B cell (primary cell): Measurements from ENCODE around the gene IL1RAP. TPM values are rescaled to one million over a fixed set of nuclear protein-coding genes. Genes with fewer than 3 reads are reported as not detected.

ENCODE experiments used
- ATAC-seq: fragments of 200-7000 bp; cut with Tn5 transposase; one replicate; pipeline ENCODE4 v1.10.0; 2021; ENCODE audit warnings: low read depth, mild to moderate bottlenecking, moderate number of reproducible peaks, moderate library complexity
- CTCF ChIA-PET: fragments of 350-600 bp; sonication (Branson Sonifier 250); formaldehyde crosslinking; loops from one replicate; lab custom pipeline; 2021; ENCODE audit warnings: antibody characterized with exemption, inconsistent platforms; lab: Charles Lee
- POLR2A ChIA-PET: fragments of 350-600 bp; sonication (Branson Sonifier 250); formaldehyde crosslinking; loops from one replicate; lab custom pipeline; 2021; ENCODE audit warnings: antibody characterized with exemption; lab: Charles Lee
- DNase-seq: peaks from one replicate; pipeline ENCODE4 v3.0.0; 2013
- H2AFZ ChIP-seq: 2 replicates; pipeline ENCODE4 v1.6.1; 2012; ENCODE audit warnings: mild to moderate bottlenecking, low read depth, low read length; ENCODE audit not compliant: insufficient read depth, poor library complexity, severe bottlenecking
- H3K27ac ChIP-seq, 2 donors: 1 replicate in 1 of 2; 2 replicates in 1 of 2; pipeline ENCODE4 v1.5.1; 2012 to 2013; ENCODE audit warnings: low read length in 2 of 2, mild to moderate bottlenecking in 2 of 2, moderate library complexity in 1 of 2
- H3K27me3 ChIP-seq, 4 experiments: fragments of 200-600 bp in 1 of 4; sonication (generic) in 1 of 4; replicated peaks in 1 of 4; 1 replicate in 2 of 4; 2 replicates in 2 of 4; pipeline versions ENCODE4 v1.6.1 to v1.7.0; 2013 to 2016; ENCODE audit warnings: low read length in 3 of 4, mild to moderate bottlenecking in 2 of 4, mixed read lengths in 1 of 4, moderate library complexity in 1 of 4; ENCODE audit not compliant: insufficient read depth in 4 of 4, control insufficient read depth in 3 of 4; ENCODE audit errors: control extremely low read depth in 1 of 4
- H3K36me3 ChIP-seq, 2 experiments: replicated peaks in 1 of 2; 1 replicate in 1 of 2; 2 replicates in 1 of 2; pipeline versions ENCODE4 v1.6.1 to v1.7.1; 2013; ENCODE audit warnings: low read length in 1 of 2; ENCODE audit not compliant: insufficient read depth in 2 of 2, control insufficient read depth in 1 of 2; ENCODE audit errors: control extremely low read depth in 1 of 2, extremely low read depth in 1 of 2
- H3K4me1 ChIP-seq, 2 donors: fragments of 200-600 bp in 1 of 2; sonication (generic) in 1 of 2; 1 replicate in 1 of 2; 2 replicates in 1 of 2; pipeline versions ENCODE4 v1.5.1 to v1.6.1; 2013 to 2017; ENCODE audit warnings: low read length in 2 of 2; ENCODE audit not compliant: control insufficient read depth in 2 of 2, insufficient read depth in 2 of 2
- H3K4me2 ChIP-seq: replicated peaks from 2 replicates; pipeline ENCODE3; 2012; ENCODE audit warnings: mild to moderate bottlenecking, low read depth, low read length; ENCODE audit not compliant: poor library complexity, severe bottlenecking
- H3K4me3 ChIP-seq, 5 experiments: fragments of 200-600 bp in 1 of 5; sonication (generic) in 1 of 5; 1 replicate in 3 of 5; 2 replicates in 2 of 5; pipeline versions ENCODE4 v1.5.1 to v1.7.0; 2011 to 2016; ENCODE audit warnings: low read length in 4 of 5, mild to moderate bottlenecking in 4 of 5, low read depth in 2 of 5, control low read depth in 1 of 5, moderate library complexity in 1 of 5; ENCODE audit not compliant: insufficient read depth in 1 of 5; ENCODE audit errors: control extremely low read depth in 1 of 5, extremely low read depth in 1 of 5
- H3K79me2 ChIP-seq: fragments of 200-600 bp; sonication (generic); one replicate; pipeline ENCODE4 v1.6.0; 2016; ENCODE audit warnings: low read length; ENCODE audit not compliant: control insufficient read depth, insufficient read depth
- H3K9ac ChIP-seq: fragments of 200-600 bp; sonication (generic); 2 replicates; pipeline ENCODE4 v1.6.1; 2017; ENCODE audit warnings: mild to moderate bottlenecking, low read length, moderate library complexity
- H3K9me3 ChIP-seq, 3 donors: one replicate each; pipeline versions ENCODE4 v1.6.1 to v1.7.1; 2013; ENCODE audit warnings: low read length in 2 of 3; ENCODE audit not compliant: control insufficient read depth in 2 of 3, insufficient read depth in 1 of 3; ENCODE audit errors: control extremely low read depth in 1 of 3
- H4K20me1 ChIP-seq: 2 replicates; pipeline ENCODE4 v1.6.0; 2012; ENCODE audit warnings: mild to moderate bottlenecking, low read length; ENCODE audit not compliant: insufficient read depth, control insufficient read depth, poor library complexity, severe bottlenecking
- H3K27ac Mint-ChIP-seq: one replicate; pipeline ENCODE4 v1.8.0; 2021; ENCODE audit warnings: mixed read lengths
- H3K27me3 Mint-ChIP-seq: one replicate; pipeline ENCODE4 v1.8.0; 2021; ENCODE audit warnings: mixed read lengths
- H3K4me1 Mint-ChIP-seq: one replicate; pipeline ENCODE4 v1.8.0; 2021; ENCODE audit warnings: mixed read lengths
- H3K4me3 Mint-ChIP-seq: one replicate; pipeline ENCODE4 v1.8.0; 2021; ENCODE audit warnings: mixed read lengths
- H3K9me3 Mint-ChIP-seq: one replicate; pipeline ENCODE4 v1.8.0; 2022; ENCODE audit warnings: mixed read lengths; ENCODE audit not compliant: insufficient read depth
- CTCF ChIP-seq: fragments of 200-600 bp; IDR thresholded peaks from one replicate; pipeline ENCODE4 v1.8.0; 2022; ENCODE audit warnings: antibody characterized with exemption, mild to moderate bottlenecking
- EZH2 ChIP-seq: IDR thresholded peaks from 2 replicates; pipeline ENCODE4 v1.6.1; 2012; ENCODE audit warnings: borderline replicate concordance, low read depth, mild to moderate bottlenecking, moderate library complexity, low read length; ENCODE audit not compliant: insufficient read depth, poor library complexity, severe bottlenecking
- WGBS: methylation state at CpG from one replicate; pipeline ENCODE4 v1.1.5; 2013; ENCODE audit warnings: missing lambda C conversion rate; ENCODE audit not compliant: insufficient coverage; 5-methylcytosine and 5-hydroxymethylcytosine counted together
- intact Hi-C: fragments of 100-400 bp; cut with micrococcal nuclease; formaldehyde crosslinking; loops from one replicate; pipeline ENCODE4 v1.10.0; 2022
- polyA plus RNA-seq: library from polyadenylated mRNA; depleted of rRNA; stranded (reverse); fragments of >200 nt; gene quantifications from 2 replicates; pipeline ENCODE4 v1.2.3, GENCODE V29; 2012
- total RNA-seq, 2 donors: library from RNA; stranded (reverse); fragments of 120-200 nt in 1 of 2; gene quantifications; 1 replicate in 1 of 2; 2 replicates in 1 of 2; pipeline versions ENCODE4 v1.2.3 to v1.2.4, GENCODE V29; 2013 to 2022

The IL1RAP gene
- total and polyA plus RNA-seq, 2 donors (not counting 1 experiment from before 2014, with no cell fraction given): 2.3 to 11.5 TPM

GRCh38 chr3:190557296-190557695 is 43.4 kb downstream of the IL1RAP start:
- Histone ChIP-seq H4K20me1 (no peaks in the 10 kb centered on the region), H3K4me2 (no peak overlapping the region), H3K9me3 (peaks cover 0 to 4% (median 0%) of the 10 kb centered on the region in 3 donors), H3K36me3 (peaks cover 0 to 5% of the 10 kb centered on the region in 2 experiments), H3K4me3 (no peak overlapping the region), H3K79me2 (no peaks in the 10 kb centered on the region), H3K27ac (no peak overlapping the region), H2AFZ (no peak overlapping the region), H3K27me3 (no peaks in the 10 kb centered on the region), H3K9ac (no peak overlapping the region), H3K4me1 (no peaks in the 10 kb centered on the region)
- ChIA-PET CTCF (no interaction called here), POLR2A (no interaction called here)
- no peak overlapping the region for H3K4me3 Mint-ChIP-seq
- intact Hi-C loops: no loop called here
- no peaks in the 10 kb centered on the region for H3K27me3 Mint-ChIP-seq
- H3K27ac Mint-ChIP-seq: no peak overlapping the region
- ATAC-seq (no peak), DNase-seq (no peak)
- TF ChIP-seq CTCF (no peak), EZH2 (no peak)
- no peaks in the 10 kb centered on the region for H3K4me1 Mint-ChIP-seq
- peaks cover 2% of the 10 kb centered on the region for H3K9me3 Mint-ChIP-seq

- ATAC-seq: no peak
- Histone ChIP-seq H3K4me1 (no peaks in the 10 kb centered on the region), H3K36me3 (peaks cover 0 to 5% of the 10 kb centered on the region in 2 experiments), H3K9me3 (peaks cover 0 to 4% (median 0%) of the 10 kb centered on the region in 3 donors), H3K4me3 (no peak overlapping the region), H2AFZ (no peak overlapping the region), H3K27me3 (no peaks in the 10 kb centered on the region), H3K4me2 (no peak overlapping the region), H3K79me2 (no peaks in the 10 kb centered on the region), H3K27ac (no peak overlapping the region), H4K20me1 (no peaks in the 10 kb centered on the region), H3K9ac (no peak overlapping the region)
- TF ChIP-seq EZH2 (no peak), CTCF (no peak)
- no peak overlapping the region for H3K27ac Mint-ChIP-seq
- no peaks in the 10 kb centered on the region for H3K9me3 Mint-ChIP-seq
- WGBS: no CpG with 5 or more reads among the region's 1 CpG
- POLR2A ChIA-PET: no interaction called here
- CTCF ChIA-PET: no interaction called here
- intact Hi-C loops: no loop called here
- H3K27me3 Mint-ChIP-seq: no peaks in the 10 kb centered on the region
- H3K4me3 Mint-ChIP-seq: no peak overlapping the region
- no peak for DNase-seq
- no peaks in the 10 kb centered on the region for H3K4me1 Mint-ChIP-seq
Observed at GRCh38 chr3:190558316-190558715, 44.4 kb downstream of the IL1RAP start.
